Upper lobe of left lung (tissue), 4 donors: ENCODE measurements around the gene ANKRD66.

Source experiments
- POLR2A ChIP-seq, 4 donors: fragments of 450-650 bp; IDR thresholded peaks; one replicate each; pipeline ENCODE4 v1.5.1; 2016 to 2017; ENCODE audit warnings: antibody characterized with exemption in 4 of 4, mild to moderate bottlenecking in 2 of 4
- POLR2AphosphoS5 ChIP-seq, 2 donors: sonication (generic); formaldehyde crosslinking; IDR thresholded peaks; one replicate each; pipeline ENCODE4 v1.5.1; 2017; ENCODE audit warnings: antibody characterized with exemption in 2 of 2
- TF ChIP-seq, protein P1 (sequence below), 6 experiments: fragments of 450-650 bp in 4 of 6; fragments of 200-600 bp in 2 of 6; sonication (generic) in 2 of 6; IDR thresholded peaks; one replicate each; pipeline ENCODE4 v1.5.1; 2016 to 2019; ENCODE audit warnings: antibody characterized with exemption in 6 of 6

GRCh38 chr6:46792635-46793034 is 45.9 kb downstream of the ANKRD66 start:
- TF ChIP-seq, protein P1, sequence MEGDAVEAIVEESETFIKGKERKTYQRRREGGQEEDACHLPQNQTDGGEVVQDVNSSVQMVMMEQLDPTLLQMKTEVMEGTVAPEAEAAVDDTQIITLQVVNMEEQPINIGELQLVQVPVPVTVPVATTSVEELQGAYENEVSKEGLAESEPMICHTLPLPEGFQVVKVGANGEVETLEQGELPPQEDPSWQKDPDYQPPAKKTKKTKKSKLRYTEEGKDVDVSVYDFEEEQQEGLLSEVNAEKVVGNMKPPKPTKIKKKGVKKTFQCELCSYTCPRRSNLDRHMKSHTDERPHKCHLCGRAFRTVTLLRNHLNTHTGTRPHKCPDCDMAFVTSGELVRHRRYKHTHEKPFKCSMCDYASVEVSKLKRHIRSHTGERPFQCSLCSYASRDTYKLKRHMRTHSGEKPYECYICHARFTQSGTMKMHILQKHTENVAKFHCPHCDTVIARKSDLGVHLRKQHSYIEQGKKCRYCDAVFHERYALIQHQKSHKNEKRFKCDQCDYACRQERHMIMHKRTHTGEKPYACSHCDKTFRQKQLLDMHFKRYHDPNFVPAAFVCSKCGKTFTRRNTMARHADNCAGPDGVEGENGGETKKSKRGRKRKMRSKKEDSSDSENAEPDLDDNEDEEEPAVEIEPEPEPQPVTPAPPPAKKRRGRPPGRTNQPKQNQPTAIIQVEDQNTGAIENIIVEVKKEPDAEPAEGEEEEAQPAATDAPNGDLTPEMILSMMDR (IDR thresholded peaks at IDR 0.05): no peak
- no peak for TF ChIP-seq POLR2AphosphoS5 (IDR thresholded peaks at IDR 0.05)
- no peak for TF ChIP-seq POLR2A (IDR thresholded peaks at IDR 0.05)
